ENCODE results near the gene TNIK. TPM values are rescaled to one million over a fixed set of nuclear protein-coding genes. Genes with fewer than 3 reads are reported as not detected.
"Not testable (repeated sequence)": the region's sequence is repeated elsewhere in the genome, so short reads cannot be mapped to it uniquely, and the experiment has no call there.

TNIK gene
- polyA plus RNA-seq, 1 of the 3 experiments (the other 2 are of a cell fraction), result 19.4 TPM

DNA sequence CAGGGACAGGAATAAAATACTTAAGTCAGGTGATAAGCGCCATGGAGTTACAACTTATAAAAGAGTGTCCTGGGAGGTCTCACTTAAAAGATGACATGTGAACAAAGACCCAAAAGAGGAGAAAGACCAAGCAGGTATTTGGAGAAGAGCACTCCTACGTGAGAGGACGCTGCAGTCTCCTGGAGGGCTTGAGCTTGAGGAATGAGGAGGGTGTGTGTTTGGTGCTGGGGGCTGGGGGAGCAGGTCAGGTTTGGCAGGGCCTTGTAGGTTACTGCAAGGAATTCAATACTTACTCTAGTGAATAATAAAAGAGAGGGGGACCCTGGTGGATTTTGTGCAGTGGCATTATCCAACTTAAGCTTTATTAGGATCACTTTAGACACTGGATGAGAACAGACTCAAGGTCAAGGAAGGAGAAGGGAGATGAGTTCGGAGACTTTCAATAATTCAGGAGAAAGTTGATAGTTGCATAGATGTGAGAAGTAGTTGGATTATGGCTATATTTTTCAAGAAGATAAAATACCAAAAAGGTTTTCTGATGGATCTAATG is 32.4 kb downstream of the TNIK start:
- H3K4me3 ChIP-seq (ENCODE audit: low read depth in 2 of 2, low read length in 1 of 2), result no peak overlapping the region
- no peak overlapping the region for H3K4me2 ChIP-seq
- H4K20me1 ChIP-seq (ENCODE audit: insufficient read depth), result 0 out of 2 replicates have a peak, but pooled peaks cover 4% of the 10 kb centered on the region
- no peak overlapping the region for H2AFZ ChIP-seq (ENCODE audit: low read depth)
- ChIA-PET POLR2A (no interaction called here), CTCF (no interaction called here)
- peaks cover 74% of the 10 kb centered on the region for H3K79me2 ChIP-seq (ENCODE audit: insufficient read depth)
- no peaks in the 10 kb centered on the region for H3K9me3 ChIP-seq
- peaks cover 0 to 6% of the 10 kb centered on the region in 2 experiments for H3K36me3 ChIP-seq (replicated peaks in 1 of 2; ENCODE audit: control insufficient read depth in 1 of 2, insufficient read depth in 2 of 2, low read length in 1 of 2)
- peaks cover 4% of the 10 kb centered on the region for H3F3A ChIP-seq (replicated peaks; ENCODE audit: insufficient read depth)
- DNase-seq, result no peak
- no peaks in the 10 kb centered on the region for H3K4me1 ChIP-seq (ENCODE audit: control insufficient read depth in 1 of 2, insufficient read depth in 2 of 2, low read depth in 1 of 2, low read length in 1 of 2)
- TF ChIP-seq, protein P1, sequence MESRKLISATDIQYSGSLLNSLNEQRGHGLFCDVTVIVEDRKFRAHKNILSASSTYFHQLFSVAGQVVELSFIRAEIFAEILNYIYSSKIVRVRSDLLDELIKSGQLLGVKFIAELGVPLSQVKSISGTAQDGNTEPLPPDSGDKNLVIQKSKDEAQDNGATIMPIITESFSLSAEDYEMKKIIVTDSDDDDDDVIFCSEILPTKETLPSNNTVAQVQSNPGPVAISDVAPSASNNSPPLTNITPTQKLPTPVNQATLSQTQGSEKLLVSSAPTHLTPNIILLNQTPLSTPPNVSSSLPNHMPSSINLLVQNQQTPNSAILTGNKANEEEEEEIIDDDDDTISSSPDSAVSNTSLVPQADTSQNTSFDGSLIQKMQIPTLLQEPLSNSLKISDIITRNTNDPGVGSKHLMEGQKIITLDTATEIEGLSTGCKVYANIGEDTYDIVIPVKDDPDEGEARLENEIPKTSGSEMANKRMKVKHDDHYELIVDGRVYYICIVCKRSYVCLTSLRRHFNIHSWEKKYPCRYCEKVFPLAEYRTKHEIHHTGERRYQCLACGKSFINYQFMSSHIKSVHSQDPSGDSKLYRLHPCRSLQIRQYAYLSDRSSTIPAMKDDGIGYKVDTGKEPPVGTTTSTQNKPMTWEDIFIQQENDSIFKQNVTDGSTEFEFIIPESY (IDR thresholded peaks at IDR 0.05; ENCODE audit: borderline replicate concordance, low read depth), result no peak
- TF ChIP-seq, protein P2, sequence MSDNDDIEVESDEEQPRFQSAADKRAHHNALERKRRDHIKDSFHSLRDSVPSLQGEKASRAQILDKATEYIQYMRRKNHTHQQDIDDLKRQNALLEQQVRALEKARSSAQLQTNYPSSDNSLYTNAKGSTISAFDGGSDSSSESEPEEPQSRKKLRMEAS (IDR thresholded peaks at IDR 0.05; ENCODE audit: low read depth), result no peak
- TF ChIP-seq, protein P3, sequence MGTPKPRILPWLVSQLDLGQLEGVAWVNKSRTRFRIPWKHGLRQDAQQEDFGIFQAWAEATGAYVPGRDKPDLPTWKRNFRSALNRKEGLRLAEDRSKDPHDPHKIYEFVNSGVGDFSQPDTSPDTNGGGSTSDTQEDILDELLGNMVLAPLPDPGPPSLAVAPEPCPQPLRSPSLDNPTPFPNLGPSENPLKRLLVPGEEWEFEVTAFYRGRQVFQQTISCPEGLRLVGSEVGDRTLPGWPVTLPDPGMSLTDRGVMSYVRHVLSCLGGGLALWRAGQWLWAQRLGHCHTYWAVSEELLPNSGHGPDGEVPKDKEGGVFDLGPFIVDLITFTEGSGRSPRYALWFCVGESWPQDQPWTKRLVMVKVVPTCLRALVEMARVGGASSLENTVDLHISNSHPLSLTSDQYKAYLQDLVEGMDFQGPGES (IDR thresholded peaks at IDR 0.05; ENCODE audit: low read depth, low read length), result no peak
- TF ChIP-seq NFIC (IDR thresholded peaks at IDR 0.05; ENCODE audit: borderline replicate concordance), result no peak
- TF ChIP-seq SIN3A (IDR thresholded peaks at IDR 0.05; ENCODE audit: borderline replicate concordance, low read depth, low read length), result no peak
- no peak for TF ChIP-seq MEF2A (IDR thresholded peaks at IDR 0.05; ENCODE audit: borderline replicate concordance, low read depth)
- no peak for TF ChIP-seq FOXJ3 (CRISPR knock-in tag; IDR thresholded peaks at IDR 0.05)
- H3K27me3 ChIP-seq (ENCODE audit: insufficient read depth), result no peaks in the 10 kb centered on the region
- H3K9me2 ChIP-seq, result no peaks in the 10 kb centered on the region
- no peak overlapping the region for H3K9ac ChIP-seq
- WGBS (ENCODE audit: low lambda C conversion rate), result 93% methylated on average over 4 of the region's 4 CpGs
- H3K27ac ChIP-seq (ENCODE audit: low read depth in 2 of 2, low read length in 1 of 2), result no peak overlapping the region

DNA sequence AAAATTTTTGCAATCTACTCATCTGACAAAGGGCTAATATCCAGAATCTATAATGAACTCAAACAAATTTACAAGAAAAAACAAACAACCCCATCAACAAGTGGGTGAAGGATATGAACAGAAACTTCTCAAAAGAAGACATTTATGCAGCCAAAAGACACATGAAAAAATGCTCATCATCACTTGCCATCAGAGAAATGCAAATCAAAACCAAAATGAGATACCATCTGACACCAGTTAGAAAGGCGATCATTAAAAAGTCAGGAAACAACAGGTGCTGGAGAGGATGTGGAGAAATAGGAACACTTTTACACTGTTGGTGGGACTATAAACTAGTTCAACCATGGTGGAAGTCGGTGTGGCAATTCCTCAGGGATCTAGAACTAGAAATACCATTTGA is 36.1 kb downstream of the TNIK start:
- H4K20me1 ChIP-seq (ENCODE audit: insufficient read depth); H2AFZ ChIP-seq (ENCODE audit: low read depth); CTCF ChIA-PET; H3K4me3 ChIP-seq (ENCODE audit: low read depth in 2 of 2, low read length in 1 of 2); H3F3A ChIP-seq (replicated peaks; ENCODE audit: insufficient read depth); H3K9ac ChIP-seq; DNase-seq; H3K9me2 ChIP-seq; H3K27ac ChIP-seq (ENCODE audit: low read depth in 2 of 2, low read length in 1 of 2); H3K27me3 ChIP-seq (ENCODE audit: insufficient read depth); H3K36me3 ChIP-seq (replicated peaks in 1 of 2; ENCODE audit: control insufficient read depth in 1 of 2, insufficient read depth in 2 of 2, low read length in 1 of 2); H3K4me1 ChIP-seq (ENCODE audit: control insufficient read depth in 1 of 2, insufficient read depth in 2 of 2, low read depth in 1 of 2, low read length in 1 of 2); H3K4me2 ChIP-seq; H3K9me3 ChIP-seq; POLR2A ChIA-PET: not testable (repeated sequence)
- WGBS (ENCODE audit: low lambda C conversion rate), result 87% methylated on average over 2 of the region's 2 CpGs
- peaks cover 81% of the 10 kb centered on the region for H3K79me2 ChIP-seq (ENCODE audit: insufficient read depth)

DNA sequence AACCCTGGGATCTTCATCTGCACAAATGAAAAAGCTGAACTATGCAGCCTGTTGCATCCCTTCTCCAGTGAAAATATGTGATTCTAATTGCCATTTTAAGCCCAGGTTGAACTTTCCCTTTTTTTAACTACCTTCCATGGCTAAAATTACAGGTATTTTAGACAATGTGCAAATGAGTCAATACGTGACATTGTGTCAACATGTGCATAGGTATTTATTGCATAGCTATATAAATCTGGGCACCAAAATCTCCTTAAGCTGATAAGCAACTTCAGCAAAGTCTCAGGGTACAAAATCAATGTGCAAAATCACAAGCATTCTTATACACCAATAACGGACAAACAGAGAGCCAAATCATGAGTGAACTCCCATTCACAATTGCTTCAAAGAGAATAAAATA is 37.4 kb downstream of the TNIK start:
- Histone ChIP-seq H3K79me2 (ENCODE audit: insufficient read depth) (peaks cover 85% of the 10 kb centered on the region), H3F3A (replicated peaks; ENCODE audit: insufficient read depth) (peaks cover 16% of the 10 kb centered on the region), H3K36me3 (replicated peaks in 1 of 2; ENCODE audit: control insufficient read depth in 1 of 2, insufficient read depth in 2 of 2, low read length in 1 of 2) (peaks cover 0 to 12% of the 10 kb centered on the region in 2 experiments)
- H4K20me1 ChIP-seq (ENCODE audit: insufficient read depth); POLR2A ChIA-PET; H2AFZ ChIP-seq (ENCODE audit: low read depth); H3K9me2 ChIP-seq; H3K27me3 ChIP-seq (ENCODE audit: insufficient read depth); H3K9me3 ChIP-seq; H3K27ac ChIP-seq (ENCODE audit: low read depth in 2 of 2, low read length in 1 of 2); H3K4me1 ChIP-seq (ENCODE audit: control insufficient read depth in 1 of 2, insufficient read depth in 2 of 2, low read depth in 1 of 2, low read length in 1 of 2); CTCF ChIA-PET; H3K4me3 ChIP-seq (ENCODE audit: low read depth in 2 of 2, low read length in 1 of 2); H3K9ac ChIP-seq; H3K4me2 ChIP-seq; DNase-seq: not testable (repeated sequence)
- 48% methylated on average over 2 of the region's 2 CpGs for WGBS (ENCODE audit: low lambda C conversion rate)
